Measurements from ENCODE around the gene MCUB. TPM values are rescaled to one million over a fixed set of nuclear protein-coding genes. Genes with fewer than 3 reads are reported as not detected.

The MCUB gene
- total and polyA plus RNA-seq, 2 of the 13 experiments (the other 11 are each of a cell fraction or from before 2014, with no cell fraction given), result 0.95 to 2.2 TPM

DNA sequence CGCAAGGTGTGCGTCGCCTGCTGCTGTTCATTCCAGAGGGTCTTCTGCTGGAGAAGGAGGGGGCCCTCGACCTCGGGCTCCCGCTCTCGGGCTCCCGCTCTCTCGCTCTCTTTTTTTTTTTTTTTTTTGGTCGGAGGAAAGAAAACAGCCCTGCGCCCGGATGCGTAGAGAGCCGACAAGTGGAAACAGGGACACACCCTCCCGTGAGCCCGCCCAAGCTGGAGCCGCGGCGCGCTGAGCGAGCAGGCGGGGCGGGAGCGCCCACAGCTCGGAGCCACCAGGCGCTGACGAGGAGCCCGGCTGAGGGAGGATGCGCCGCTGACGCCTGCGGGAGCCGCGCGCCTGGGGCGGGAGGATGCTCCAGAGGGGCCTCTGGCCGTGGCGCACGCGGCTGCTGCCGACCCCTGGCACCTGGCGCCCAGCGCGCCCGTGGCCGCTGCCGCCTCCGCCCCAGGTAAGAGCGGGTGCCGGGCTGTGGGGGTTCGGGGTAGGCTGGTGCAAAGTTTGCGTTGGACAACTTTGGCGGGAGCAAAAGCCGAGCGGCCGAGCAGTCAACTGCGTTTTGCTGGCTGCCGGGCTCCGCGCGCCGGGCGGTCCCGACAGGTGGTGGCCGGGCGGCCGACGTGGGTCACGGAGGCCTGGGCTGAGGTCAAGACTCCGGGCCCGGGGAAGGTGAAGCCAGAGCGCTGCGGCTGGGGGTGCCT lies at the start of gene MCUB (continued):
- TF ChIP-seq MXI1 (IDR thresholded peaks at IDR 0.05; ENCODE audit: borderline replicate concordance, low read depth, low read length) (no peak), AFF4 (CRISPR knock-in tag; IDR thresholded peaks at IDR 0.05) (no peak), ZNF687 (CRISPR knock-in tag; IDR thresholded peaks at IDR 0.05) (peak; percentile 84), ZNF777 (CRISPR knock-in tag; IDR thresholded peaks at IDR 0.05) (peak; percentile 33; the same call in 1 of the 2 replicates), HIC2 (CRISPR knock-in tag; IDR thresholded peaks at IDR 0.05; ENCODE audit: low read depth) (no peak), JUNB (CRISPR knock-in tag; IDR thresholded peaks at IDR 0.05; ENCODE audit: borderline replicate concordance) (no peak), SP4 (CRISPR knock-in tag; IDR thresholded peaks at IDR 0.05) (no peak), PRPF4 (IDR thresholded peaks at IDR 0.05; ENCODE audit: low read depth, low read length, poor library complexity, severe bottlenecking) (no peak), SRF (IDR thresholded peaks at IDR 0.05; ENCODE audit: low read depth, low read length) (no peak), ZNF556 (CRISPR knock-in tag; IDR thresholded peaks at IDR 0.05; ENCODE audit: borderline replicate concordance) (no peak), MAFK (conservative IDR thresholded peaks at IDR 0.05 in 1 of 2, IDR thresholded peaks at IDR 0.05 in 1 of 2; ENCODE audit: low read length in 2 of 2) (no peak), PHF8 (CRISPR knock-in tag; IDR thresholded peaks at IDR 0.05) (peak; percentile 48), ZNF552 (CRISPR knock-in tag; IDR thresholded peaks at IDR 0.05; ENCODE audit: borderline replicate concordance) (no peak)
- TF ChIP-seq, protein P1, sequence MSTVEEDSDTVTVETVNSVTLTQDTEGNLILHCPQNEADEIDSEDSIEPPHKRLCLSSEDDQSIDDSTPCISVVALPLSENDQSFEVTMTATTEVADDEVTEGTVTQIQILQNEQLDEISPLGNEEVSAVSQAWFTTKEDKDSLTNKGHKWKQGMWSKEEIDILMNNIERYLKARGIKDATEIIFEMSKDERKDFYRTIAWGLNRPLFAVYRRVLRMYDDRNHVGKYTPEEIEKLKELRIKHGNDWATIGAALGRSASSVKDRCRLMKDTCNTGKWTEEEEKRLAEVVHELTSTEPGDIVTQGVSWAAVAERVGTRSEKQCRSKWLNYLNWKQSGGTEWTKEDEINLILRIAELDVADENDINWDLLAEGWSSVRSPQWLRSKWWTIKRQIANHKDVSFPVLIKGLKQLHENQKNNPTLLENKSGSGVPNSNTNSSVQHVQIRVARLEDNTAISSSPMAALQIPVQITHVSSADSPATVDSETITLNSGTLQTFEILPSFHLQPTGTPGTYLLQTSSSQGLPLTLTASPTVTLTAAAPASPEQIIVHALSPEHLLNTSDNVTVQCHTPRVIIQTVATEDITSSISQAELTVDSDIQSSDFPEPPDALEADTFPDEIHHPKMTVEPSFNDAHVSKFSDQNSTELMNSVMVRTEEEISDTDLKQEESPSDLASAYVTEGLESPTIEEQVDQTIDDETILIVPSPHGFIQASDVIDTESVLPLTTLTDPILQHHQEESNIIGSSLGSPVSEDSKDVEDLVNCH (CRISPR knock-in tag; IDR thresholded peaks at IDR 0.05), result no peak
